ENCODE measurements around the gene PCDHA3. TPM values are rescaled to one million over a fixed set of nuclear protein-coding genes. Genes with fewer than 3 reads are reported as not detected.
"Not testable (repeated sequence)": the region's sequence is repeated elsewhere in the genome, so short reads cannot be mapped to it uniquely, and the experiment has no call there.

PCDHA3 gene
- total RNA-seq, 2 experiments from 2014 or later, result not detected

DNA sequence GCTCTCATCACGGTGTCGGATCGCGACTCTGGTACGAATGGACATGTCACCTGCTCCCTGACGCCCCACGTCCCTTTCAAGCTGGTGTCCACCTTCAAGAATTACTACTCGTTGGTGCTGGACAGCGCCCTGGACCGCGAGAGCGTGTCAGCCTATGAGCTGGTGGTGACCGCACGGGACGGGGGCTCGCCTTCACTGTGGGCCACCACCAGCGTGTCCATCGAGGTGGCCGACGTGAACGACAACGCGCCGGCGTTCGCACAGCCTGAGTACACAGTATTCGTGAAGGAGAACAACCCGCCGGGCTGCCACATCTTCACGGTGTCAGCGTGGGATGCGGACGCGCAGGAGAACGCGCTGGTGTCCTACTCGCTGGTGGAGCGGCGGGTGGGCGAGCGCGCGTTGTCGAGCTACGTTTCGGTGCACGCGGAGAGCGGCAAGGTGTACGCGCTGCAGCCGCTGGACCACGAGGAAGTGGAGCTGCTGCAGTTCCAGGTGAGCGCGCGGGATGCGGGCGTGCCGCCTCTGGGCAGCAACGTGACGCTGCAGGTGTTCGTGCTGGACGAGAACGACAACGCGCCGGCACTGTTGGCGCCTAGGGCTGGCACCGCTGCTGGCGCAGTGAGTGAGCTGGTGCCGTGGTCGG is 4.7 kb upstream of the PCDHA3 start:
- H3K36me3 Mint-ChIP-seq (ENCODE audit: low read depth); ATAC-seq; DNase-seq; H3K4me1 Mint-ChIP-seq (ENCODE audit: low read depth); H3K4me3 Mint-ChIP-seq; H3K27ac Mint-ChIP-seq; CTCF ChIA-PET; H3K27me3 Mint-ChIP-seq (ENCODE audit: low read depth): not testable (repeated sequence)
- peaks cover 14% of the 10 kb centered on the region for H3K9me3 Mint-ChIP-seq (ENCODE audit: insufficient read depth)
- POLR2A ChIA-PET, result interaction anchor here (0.6 kb wide), 2 partner anchors 19 to 411 kb away, joined by 3 read pairs; no protein-coding TSS in a partner anchor

DNA sequence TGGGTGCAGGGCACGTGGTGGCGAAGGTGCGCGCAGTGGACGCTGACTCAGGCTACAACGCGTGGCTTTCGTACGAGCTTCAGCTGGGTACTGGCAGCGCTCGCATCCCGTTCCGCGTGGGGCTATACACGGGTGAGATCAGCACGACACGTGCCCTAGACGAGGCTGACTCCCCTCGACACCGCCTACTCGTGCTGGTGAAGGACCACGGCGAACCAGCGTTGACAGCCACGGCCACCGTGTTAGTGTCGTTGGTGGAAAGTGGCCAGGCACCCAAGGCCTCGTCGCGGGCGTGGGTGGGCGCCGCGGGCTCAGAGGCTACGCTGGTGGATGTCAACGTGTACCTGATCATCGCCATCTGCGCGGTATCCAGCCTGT is 4.2 kb upstream of the PCDHA3 start:
- CTCF ChIA-PET, result no interaction called here

DNA sequence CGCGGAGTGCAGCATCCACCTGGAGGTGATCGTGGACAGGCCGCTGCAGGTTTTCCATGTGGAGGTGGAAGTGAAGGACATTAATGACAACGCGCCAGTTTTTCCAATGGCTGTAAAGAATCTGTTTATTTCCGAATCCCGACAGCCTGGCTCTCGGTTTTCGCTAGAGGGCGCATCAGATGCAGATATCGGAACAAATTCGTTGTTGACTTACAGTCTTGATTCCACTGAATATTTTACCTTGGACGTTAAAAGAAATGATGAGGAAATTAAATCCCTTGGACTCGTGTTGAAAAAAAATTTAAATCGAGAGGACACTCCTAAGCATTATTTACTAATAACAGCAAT is 611 bp downstream of the PCDHA3 start:
- Mint-ChIP-seq H3K4me3 (no peak overlapping the region), H3K27me3 (ENCODE audit: low read depth) (peaks cover 2% of the 10 kb centered on the region), H3K27ac (no peak overlapping the region), H3K9me3 (ENCODE audit: insufficient read depth) (peaks cover 31% of the 10 kb centered on the region), H3K4me1 (ENCODE audit: low read depth) (no peaks in the 10 kb centered on the region), H3K36me3 (ENCODE audit: low read depth) (no peaks in the 10 kb centered on the region)
- ChIA-PET CTCF (no interaction called here), POLR2A (no interaction called here)
- DNase-seq (no peak), ATAC-seq (no peak)

More for the DNA sequence above, 4.2 kb upstream of the PCDHA3 start:
- DNase-seq (no peak), ATAC-seq (no peak)
- Mint-ChIP-seq H3K4me3 (no peak overlapping the region), H3K9me3 (ENCODE audit: insufficient read depth) (peaks cover 19% of the 10 kb centered on the region), H3K27ac (no peak overlapping the region), H3K27me3 (ENCODE audit: low read depth) (no peaks in the 10 kb centered on the region), H3K4me1 (ENCODE audit: low read depth) (no peaks in the 10 kb centered on the region), H3K36me3 (ENCODE audit: low read depth) (peaks cover 1% of the 10 kb centered on the region)
- POLR2A ChIA-PET, result interaction anchor here (0.6 kb wide), 1 partner anchor 410 kb away, joined by 3 read pairs; no protein-coding TSS in a partner anchor

DNA sequence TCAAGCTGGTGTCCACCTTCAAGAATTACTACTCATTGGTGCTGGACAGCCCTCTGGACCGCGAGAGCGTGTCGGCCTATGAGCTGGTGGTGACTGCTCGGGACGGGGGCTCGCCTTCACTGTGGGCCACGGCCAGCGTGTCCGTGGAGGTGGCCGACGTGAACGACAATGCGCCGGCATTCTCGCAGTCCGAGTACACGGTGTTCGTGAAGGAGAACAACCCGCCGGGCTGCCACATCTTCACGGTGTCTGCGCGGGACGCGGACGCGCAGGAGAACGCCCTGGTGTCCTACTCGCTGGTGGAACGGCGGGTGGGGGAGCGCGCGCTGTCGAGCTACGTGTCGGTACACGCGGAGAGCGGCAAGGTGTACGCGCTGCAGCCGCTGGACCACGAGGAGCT is 1.5 kb downstream of the PCDHA3 start:
- ATAC-seq; H3K4me1 Mint-ChIP-seq (ENCODE audit: low read depth); POLR2A ChIA-PET; CTCF ChIA-PET; H3K27me3 Mint-ChIP-seq (ENCODE audit: low read depth); H3K36me3 Mint-ChIP-seq (ENCODE audit: low read depth); H3K27ac Mint-ChIP-seq; DNase-seq; H3K4me3 Mint-ChIP-seq: not testable (repeated sequence)
- peaks cover 32% of the 10 kb centered on the region for H3K9me3 Mint-ChIP-seq (ENCODE audit: insufficient read depth)

DNA sequence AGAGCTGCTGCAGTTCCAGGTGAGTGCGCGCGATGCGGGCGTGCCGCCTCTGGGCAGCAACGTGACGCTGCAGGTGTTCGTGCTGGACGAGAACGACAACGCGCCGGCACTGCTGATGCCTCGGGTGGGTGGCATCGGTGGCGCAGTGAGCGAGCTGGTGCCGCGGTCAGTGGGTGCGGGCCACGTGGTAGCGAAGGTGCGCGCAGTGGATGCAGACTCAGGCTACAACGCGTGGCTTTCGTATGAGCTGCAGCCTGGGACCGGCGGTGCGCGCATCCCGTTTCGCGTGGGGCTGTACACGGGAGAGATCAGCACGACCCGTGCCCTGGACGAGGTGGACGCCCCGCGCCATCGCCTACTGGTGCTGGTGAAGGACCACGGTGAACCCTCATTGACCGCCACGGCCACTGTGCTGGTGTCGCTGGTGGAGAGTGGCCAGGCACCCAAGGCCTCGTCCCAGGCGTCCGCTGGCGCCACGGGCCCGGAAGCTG is 2.0 kb downstream of the PCDHA3 start:
- ATAC-seq (no peak), DNase-seq (no peak)
- Mint-ChIP-seq H3K36me3 (ENCODE audit: low read depth) (no peaks in the 10 kb centered on the region), H3K4me1 (ENCODE audit: low read depth) (no peaks in the 10 kb centered on the region), H3K27ac (no peak overlapping the region), H3K4me3 (no peak overlapping the region), H3K9me3 (ENCODE audit: insufficient read depth) (peaks cover 34% of the 10 kb centered on the region), H3K27me3 (ENCODE audit: low read depth) (peaks cover 2% of the 10 kb centered on the region)
- POLR2A ChIA-PET, result no interaction called here
- CTCF ChIA-PET, result no interaction called here

GRCh38 chr5:140806834-140807775 is 6.2 kb downstream of the PCDHA3 start, which contains the start of gene PCDHA4:
Gene PCDHA4, plus strand, starts transcription at chr5:140807068.
- H3K36me3 Mint-ChIP-seq (ENCODE audit: low read depth), result peaks cover 2% of the 10 kb centered on the region
- no peak for DNase-seq
- CTCF ChIA-PET, result interaction anchor here (0.7 to 1.7 kb wide), 3 partner anchors 13 to 62 kb away, joined by 3 to 6 read pairs (median 3); partner anchors contain the start of gene PCDHA5

DNA sequence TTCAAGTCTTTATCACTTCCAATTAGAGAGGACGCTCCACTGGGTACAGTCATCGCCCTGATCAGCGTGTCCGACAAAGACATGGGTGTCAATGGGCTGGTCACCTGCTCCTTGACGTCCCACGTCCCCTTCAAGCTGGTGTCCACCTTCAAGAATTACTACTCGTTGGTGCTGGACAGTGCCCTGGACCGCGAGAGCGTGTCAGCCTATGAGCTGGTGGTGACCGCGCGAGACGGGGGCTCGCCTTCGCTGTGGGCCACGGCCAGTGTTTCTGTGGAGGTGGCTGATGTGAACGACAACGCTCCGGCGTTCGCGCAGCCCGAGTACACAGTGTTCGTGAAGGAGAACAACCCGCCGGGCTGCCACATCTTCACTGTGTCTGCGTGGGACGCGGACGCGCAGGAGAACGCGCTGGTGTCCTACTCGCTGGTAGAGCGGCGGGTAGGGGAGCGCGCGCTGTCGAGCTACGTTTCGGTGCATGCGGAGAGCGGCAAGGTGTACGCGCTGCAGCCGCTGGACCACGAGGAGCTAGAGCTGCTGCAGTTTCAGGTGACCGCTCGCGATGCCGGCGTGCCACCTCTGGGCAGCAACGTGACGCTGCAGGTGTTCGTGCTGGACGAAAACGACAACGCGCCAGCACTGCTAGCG is 7.5 kb downstream of the PCDHA3 start:
- H3K4me3 Mint-ChIP-seq; DNase-seq; H3K27ac Mint-ChIP-seq; H3K4me1 Mint-ChIP-seq (ENCODE audit: low read depth); ATAC-seq; H3K36me3 Mint-ChIP-seq (ENCODE audit: low read depth); H3K27me3 Mint-ChIP-seq (ENCODE audit: low read depth); POLR2A ChIA-PET: not testable (repeated sequence)
- H3K9me3 Mint-ChIP-seq (ENCODE audit: insufficient read depth), result peaks cover 29% of the 10 kb centered on the region
- CTCF ChIA-PET, result interaction anchor here (0.7 to 1.7 kb wide), 2 partner anchors 12 to 13 kb away, joined by 3 to 6 read pairs; partner anchors contain the start of gene PCDHA5

More at GRCh38 chr5:140806834-140807775, 6.2 kb downstream of the PCDHA3 start, which contains the start of gene PCDHA4:
- H3K4me3 Mint-ChIP-seq, result no peak within 1 kb of the TSS
- H3K9me3 Mint-ChIP-seq (ENCODE audit: insufficient read depth), result peaks cover 21% of the 10 kb centered on the region
- POLR2A ChIA-PET, result no interaction called here
- no peaks in the 10 kb centered on the region for H3K4me1 Mint-ChIP-seq (ENCODE audit: low read depth)
- H3K27ac Mint-ChIP-seq, result no peak within 1 kb of the TSS
- ATAC-seq, result no peak
- peaks cover 2% of the 10 kb centered on the region for H3K27me3 Mint-ChIP-seq (ENCODE audit: low read depth)

DNA sequence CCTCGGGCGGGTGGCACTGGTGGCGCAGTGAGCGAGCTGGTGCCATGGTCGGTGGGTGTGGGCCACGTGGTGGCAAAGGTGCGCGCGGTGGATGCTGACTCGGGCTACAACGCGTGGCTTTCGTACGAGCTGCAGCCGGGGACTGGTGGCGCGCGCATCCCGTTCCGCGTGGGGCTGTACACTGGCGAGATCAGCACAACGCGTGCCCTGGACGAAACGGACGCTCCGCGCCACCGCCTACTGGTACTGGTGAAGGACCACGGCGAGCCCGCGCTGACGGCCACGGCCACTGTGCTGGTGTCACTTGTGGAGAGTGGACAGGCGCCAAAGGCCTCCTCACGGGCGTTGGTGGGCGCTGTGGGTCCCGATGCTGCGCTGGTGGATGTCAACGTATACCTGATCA is 8.0 kb downstream of the PCDHA3 start:
- no peak overlapping the region for H3K4me3 Mint-ChIP-seq
- CTCF ChIA-PET, result no interaction called here
- ATAC-seq (no peak), DNase-seq (no peak)
- H3K27ac Mint-ChIP-seq, result no peak overlapping the region
- no peaks in the 10 kb centered on the region for H3K4me1 Mint-ChIP-seq (ENCODE audit: low read depth)
- H3K36me3 Mint-ChIP-seq (ENCODE audit: low read depth), result peaks cover 2% of the 10 kb centered on the region
- peaks cover 5% of the 10 kb centered on the region for H3K27me3 Mint-ChIP-seq (ENCODE audit: low read depth)
- POLR2A ChIA-PET, result no interaction called here
- peaks cover 31% of the 10 kb centered on the region for H3K9me3 Mint-ChIP-seq (ENCODE audit: insufficient read depth)

DNA sequence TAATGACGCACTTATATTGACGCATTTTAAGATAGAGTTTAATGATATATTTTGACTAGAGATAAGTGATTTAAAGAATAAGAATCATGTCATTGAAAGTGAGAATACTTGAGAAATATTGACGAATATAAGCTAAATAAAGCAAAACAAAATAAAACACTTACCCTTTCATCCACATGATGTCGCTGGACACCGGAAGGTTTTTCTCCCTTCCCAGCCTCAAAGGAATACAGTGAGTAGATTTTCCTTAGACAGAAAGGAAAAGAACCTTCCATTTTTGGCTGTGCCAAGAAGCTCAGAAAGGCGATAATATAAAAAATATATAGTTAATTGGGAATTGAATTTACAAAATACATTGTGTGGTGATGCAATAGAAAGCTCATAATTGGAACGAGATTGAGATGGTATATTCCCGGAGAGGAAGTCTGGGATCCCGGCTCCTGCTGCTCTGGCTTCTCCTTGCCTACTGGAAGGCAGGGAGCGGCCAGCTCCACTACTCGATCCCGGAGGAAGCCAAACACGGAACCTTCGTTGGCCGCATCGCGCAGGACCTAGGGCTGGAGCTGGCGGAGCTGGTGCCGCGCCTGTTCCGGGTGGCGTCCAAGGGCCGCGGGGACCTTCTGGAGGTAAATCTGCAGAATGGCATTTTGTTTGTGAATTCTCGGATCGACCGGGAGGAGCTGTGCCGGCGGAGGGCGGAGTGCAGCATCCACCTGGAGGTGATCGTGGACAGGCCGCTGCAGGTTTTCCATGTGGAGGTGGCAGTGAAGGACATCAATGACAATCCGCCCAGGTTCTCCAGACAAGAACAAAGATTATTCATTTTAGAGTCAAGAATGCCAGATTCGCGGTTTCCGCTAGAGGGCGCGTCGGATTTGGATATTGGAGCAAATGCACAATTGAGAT is 20.8 kb downstream of the PCDHA3 start, which contains the start of gene PCDHA5:
PCDHA5 (plus strand) TSS at position 239 of the 906 bp plus-strand sequence.
- Mint-ChIP-seq H3K9me3 (ENCODE audit: insufficient read depth) (peaks cover 13% of the 10 kb centered on the region), H3K4me3 (no peak within 1 kb of the TSS), H3K27ac (no peak within 1 kb of the TSS), H3K36me3 (ENCODE audit: low read depth) (peaks cover 2% of the 10 kb centered on the region), H3K4me1 (ENCODE audit: low read depth) (no peaks in the 10 kb centered on the region), H3K27me3 (ENCODE audit: low read depth) (no peaks in the 10 kb centered on the region)
- POLR2A ChIA-PET, result no interaction called here
- DNase-seq, result peak; percentile 39
- CTCF ChIA-PET, result interaction anchor here (1.0 kb wide), 1 partner anchor 14 kb away, joined by 3 read pairs; no protein-coding TSS in a partner anchor
- no peak for ATAC-seq

DNA sequence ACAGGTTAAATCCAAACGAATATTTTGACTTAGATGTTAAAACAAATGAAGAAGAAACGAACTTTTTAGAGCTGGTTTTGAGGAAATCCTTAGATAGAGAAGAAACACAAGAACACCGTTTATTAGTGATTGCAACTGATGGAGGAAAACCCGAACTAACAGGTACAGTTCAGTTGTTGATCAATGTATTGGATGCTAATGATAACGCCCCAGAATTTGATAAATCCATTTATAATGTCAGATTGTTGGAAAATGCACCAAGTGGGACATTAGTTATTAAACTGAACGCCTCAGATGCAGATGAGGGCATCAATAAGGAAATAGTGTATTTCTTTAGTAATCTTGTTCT is 21.4 kb downstream of the PCDHA3 start:
- H3K27me3 Mint-ChIP-seq (ENCODE audit: low read depth), result no peaks in the 10 kb centered on the region
- ATAC-seq (no peak), DNase-seq (no peak)
- ChIA-PET POLR2A (no interaction called here), CTCF (no interaction called here)
- peaks cover 17% of the 10 kb centered on the region for H3K9me3 Mint-ChIP-seq (ENCODE audit: insufficient read depth)
- H3K4me3 Mint-ChIP-seq, result no peak overlapping the region
- H3K36me3 Mint-ChIP-seq (ENCODE audit: low read depth), result peaks cover 2% of the 10 kb centered on the region
- no peak overlapping the region for H3K27ac Mint-ChIP-seq
- H3K4me1 Mint-ChIP-seq (ENCODE audit: low read depth), result no peaks in the 10 kb centered on the region

GRCh38 chr5:140822969-140823368 is 22.1 kb downstream of the PCDHA3 start:
- POLR2A ChIA-PET; ATAC-seq; H3K4me3 Mint-ChIP-seq; CTCF ChIA-PET; H3K27ac Mint-ChIP-seq; H3K4me1 Mint-ChIP-seq (ENCODE audit: low read depth); DNase-seq; H3K36me3 Mint-ChIP-seq (ENCODE audit: low read depth); H3K27me3 Mint-ChIP-seq (ENCODE audit: low read depth): not testable (repeated sequence)
- peaks cover 24% of the 10 kb centered on the region for H3K9me3 Mint-ChIP-seq (ENCODE audit: insufficient read depth)

Measured in activated CD8-positive, alpha-beta T cell treated with anti-CD3 and anti-CD28 coated beads, Interleukin-2, amount 10 ng/mL, durations not matched to agents 7 days and 5 days (primary cell).